H1 (cell line): ENCODE results near the gene MBNL1. TPM values are rescaled to one million over a fixed set of nuclear protein-coding genes. Genes with fewer than 3 reads are reported as not detected.

Source experiments
- CTCF ChIA-PET: fragments of 300-600 bp; sonication (Branson Sonifier 250); formaldehyde crosslinking; loops from one replicate; lab custom pipeline; 2021; ENCODE audit not compliant: partially characterized antibody; lab: Charles Lee
- POLR2A ChIA-PET: fragments of 300-600 bp; sonication (Branson Sonifier 250); formaldehyde crosslinking; loops from one replicate; lab custom pipeline; 2021; ENCODE audit warnings: inconsistent platforms; ENCODE audit not compliant: partially characterized antibody; lab: Charles Lee
- DNase-seq, 2 experiments: peaks; one replicate each; pipeline versions ENCODE4 v3.0.0 to v3.0.0-alpha.2; 2010 to 2022; ENCODE audit warnings: low spot score in 2 of 2, low read depth in 1 of 2, mixed read lengths in 1 of 2
- FAIRE-seq: peaks from 2 replicates; lab custom pipeline; 2011; peaks lifted over from hg19 to GRCh38; lab: Jason Lieb, UNC
- H2AFZ ChIP-seq: 2 replicates; pipeline ENCODE4 v1.8.1; 2012; ENCODE audit warnings: low read length, inconsistent platforms
- H2AK5ac ChIP-seq: 2 replicates; pipeline ENCODE4 v1.6.1; 2013; ENCODE audit warnings: low read depth, low read length
- H2BK120ac ChIP-seq: replicated peaks from 2 replicates; pipeline ENCODE3; 2013; ENCODE audit warnings: low read depth, low read length, inconsistent platforms
- H2BK12ac ChIP-seq: 2 replicates; pipeline ENCODE4 v1.6.1; 2013; ENCODE audit warnings: low read depth, low read length
- H2BK15ac ChIP-seq: 2 replicates; pipeline ENCODE4 v1.6.1; 2013; ENCODE audit warnings: low read length
- H2BK20ac ChIP-seq: 2 replicates; pipeline ENCODE4 v1.6.1; 2013; ENCODE audit warnings: low read length
- H2BK5ac ChIP-seq: 2 replicates; pipeline ENCODE4 v1.6.1; 2013; ENCODE audit warnings: low read depth, low read length
- H3K14ac ChIP-seq: 2 replicates; pipeline ENCODE4 v1.6.1; 2013; ENCODE audit warnings: inconsistent platforms; ENCODE audit not compliant: insufficient read length
- H3K18ac ChIP-seq: 2 replicates; pipeline ENCODE4 v1.6.1; 2013; ENCODE audit warnings: low read length; ENCODE audit errors: extremely low read depth
- H3K23ac ChIP-seq: 2 replicates; pipeline ENCODE4 v1.6.1; 2013; ENCODE audit warnings: inconsistent platforms; ENCODE audit not compliant: insufficient read length
- H3K23me2 ChIP-seq: 2 replicates; pipeline ENCODE4 v1.6.1; 2013; ENCODE audit warnings: low read depth, low read length
- H3K27ac ChIP-seq: 2 replicates; pipeline ENCODE4 v1.6.1; 2011; ENCODE audit warnings: low read depth, low read length, inconsistent platforms
- H3K27me3 ChIP-seq, 4 experiments: replicated peaks in 1 of 4; 1 replicate in 1 of 4; 2 replicates in 3 of 4; pipeline versions ENCODE4 v1.6.1 to v1.8.1; 2011 to 2013; ENCODE audit warnings: low read length in 3 of 4, mild to moderate bottlenecking in 3 of 4, inconsistent platforms in 2 of 4, mixed read lengths in 2 of 4, moderate library complexity in 1 of 4; ENCODE audit not compliant: control insufficient read depth in 3 of 4, insufficient read depth in 3 of 4; ENCODE audit errors: extremely low read depth in 1 of 4
- H3K36me3 ChIP-seq, 4 experiments: 2 replicates each; pipeline versions ENCODE4 v1.6.1 to v1.8.1; 2011 to 2013; ENCODE audit warnings: mild to moderate bottlenecking in 4 of 4, low read length in 3 of 4, moderate library complexity in 2 of 4, control low read depth in 1 of 4, inconsistent platforms in 1 of 4; ENCODE audit not compliant: insufficient read depth in 4 of 4, control insufficient read depth in 2 of 4
- H3K4ac ChIP-seq: replicated peaks from 2 replicates; pipeline ENCODE3; 2013; ENCODE audit warnings: low read length, low read depth, mixed read lengths, inconsistent platforms; ENCODE audit not compliant: insufficient read length
- H3K4me1 ChIP-seq, 4 experiments: replicated peaks in 1 of 4; 1 replicate in 1 of 4; 2 replicates in 3 of 4; pipeline versions ENCODE4 v1.6.1 to v1.8.1; 2011 to 2013; ENCODE audit warnings: low read length in 3 of 4, inconsistent platforms in 2 of 4, mixed read lengths in 1 of 4; ENCODE audit not compliant: insufficient read depth in 4 of 4, control insufficient read depth in 3 of 4
- H3K4me2 ChIP-seq, 2 experiments: 2 replicates each; pipeline versions ENCODE4 v1.6.1 to v1.8.1; 2011 to 2013; ENCODE audit warnings: low read depth in 2 of 2, low read length in 2 of 2, control low read depth in 1 of 2, inconsistent platforms in 1 of 2, mild to moderate bottlenecking in 1 of 2; ENCODE audit not compliant: insufficient read depth in 1 of 2
- H3K4me3 ChIP-seq, 4 experiments: fragments of 200-600, 300-600 bp in 1 of 4; sonication (generic), shearing (Covaris generic), sonication (Bioruptor Twin) in 1 of 4; 2 replicates each; pipeline versions ENCODE4 v1.5.1 to v1.8.1; 2011 to 2016; ENCODE audit warnings: low read length in 4 of 4, low read depth in 3 of 4, control low read depth in 2 of 4, inconsistent platforms in 2 of 4, mild to moderate bottlenecking in 2 of 4, mixed read lengths in 1 of 4, moderate library complexity in 1 of 4; ENCODE audit not compliant: insufficient read depth in 2 of 4; ENCODE audit errors: extremely low read depth in 1 of 4
- H3K56ac ChIP-seq: replicated peaks from 2 replicates; pipeline ENCODE3; 2013; ENCODE audit warnings: low read depth, mild to moderate bottlenecking, mixed read lengths, low read length, inconsistent platforms; ENCODE audit not compliant: insufficient read length
- H3K79me1 ChIP-seq: 2 replicates; pipeline ENCODE4 v1.6.1; 2013; ENCODE audit warnings: low read depth, low read length, control low read depth
- H3K79me2 ChIP-seq, 2 experiments: 2 replicates each; pipeline versions ENCODE4 v1.6.1 to v1.8.1; 2012 to 2013; ENCODE audit warnings: low read length in 2 of 2, mild to moderate bottlenecking in 2 of 2, inconsistent platforms in 1 of 2; ENCODE audit not compliant: insufficient read depth in 2 of 2, control insufficient read depth in 1 of 2
- H3K9ac ChIP-seq, 4 experiments: replicated peaks in 1 of 4; 1 replicate in 1 of 4; 2 replicates in 3 of 4; pipeline versions ENCODE4 v1.6.1 to v1.8.1; 2011 to 2013; ENCODE audit warnings: low read depth in 3 of 4, low read length in 3 of 4, control low read depth in 2 of 4, mild to moderate bottlenecking in 2 of 4, moderate library complexity in 2 of 4, inconsistent platforms in 1 of 4; ENCODE audit errors: extremely low read depth in 1 of 4
- H3K9me3 ChIP-seq, 2 experiments: 2 replicates each; pipeline versions ENCODE4 v1.6.1 to v1.8.1; 2012 to 2013; ENCODE audit warnings: mild to moderate bottlenecking in 2 of 2, moderate library complexity in 2 of 2, control low read depth in 1 of 2, inconsistent platforms in 1 of 2, low read depth in 1 of 2, low read length in 1 of 2, mixed read lengths in 1 of 2; ENCODE audit not compliant: insufficient read depth in 2 of 2
- H4K20me1 ChIP-seq, 2 experiments: replicated peaks in 1 of 2; 2 replicates each; pipeline versions ENCODE3 to v1.8.1; 2011 to 2013; ENCODE audit warnings: inconsistent platforms in 2 of 2, low read length in 2 of 2, mild to moderate bottlenecking in 1 of 2; ENCODE audit not compliant: insufficient read depth in 2 of 2, control insufficient read depth in 1 of 2
- H4K5ac ChIP-seq: 2 replicates; pipeline ENCODE4 v1.6.1; 2013; ENCODE audit warnings: low read length, low read depth, mixed read lengths, inconsistent platforms; ENCODE audit not compliant: insufficient read length
- H4K8ac ChIP-seq: 2 replicates; pipeline ENCODE4 v1.8.0; 2013; ENCODE audit warnings: mild to moderate bottlenecking, moderate library complexity, low read length, inconsistent platforms; ENCODE audit not compliant: insufficient read depth; ENCODE audit errors: extremely low read depth
- H4K91ac ChIP-seq: replicated peaks from 2 replicates; pipeline ENCODE3; 2013; ENCODE audit warnings: low read length, mixed read lengths, inconsistent platforms; ENCODE audit not compliant: insufficient read length
- ASH2L ChIP-seq: fragments of 200-600, 300-600 bp; sonication (generic); IDR thresholded peaks from one replicate; pipeline ENCODE4 v1.7.1; 2017; ENCODE audit warnings: low read length
- CEBPB ChIP-seq: IDR thresholded peaks from 2 replicates; pipeline ENCODE4 v1.6.1; 2012; ENCODE audit warnings: low read depth, low read length
- CTCF ChIP-seq, 3 experiments: IDR thresholded peaks; 1 replicate in 2 of 3; 2 replicates in 1 of 3; pipeline versions ENCODE4 v1.5.1 to v1.6.1; 2011; ENCODE audit warnings: low read length in 3 of 3, mild to moderate bottlenecking in 3 of 3, inconsistent platforms in 2 of 3, low read depth in 1 of 3, moderate library complexity in 1 of 3; ENCODE audit not compliant: insufficient read depth in 1 of 3; ENCODE audit errors: control extremely low read depth in 1 of 3
- EGR1 ChIP-seq: IDR thresholded peaks from 2 replicates; pipeline ENCODE4 v1.6.1; 2011; ENCODE audit warnings: low read depth, low read length, borderline replicate concordance
- FOSL1 ChIP-seq: IDR thresholded peaks from 2 replicates; pipeline ENCODE4 v1.6.1; 2011; ENCODE audit warnings: mild to moderate bottlenecking, low read depth, low read length, moderate library complexity; ENCODE audit not compliant: insufficient read depth
- HDAC6 ChIP-seq: IDR thresholded peaks from one replicate; pipeline ENCODE4 v1.7.1; 2012; ENCODE audit warnings: low read depth, mild to moderate bottlenecking, inconsistent platforms, low read length, moderate library complexity
- KDM5A ChIP-seq: fragments of 200-600 bp; IDR thresholded peaks from 2 replicates; pipeline ENCODE4 v1.7.1; 2012; ENCODE audit warnings: mild to moderate bottlenecking, low read length, inconsistent platforms, mixed read lengths
- PHF8 ChIP-seq: fragments of 200-600 bp; sonication (generic); conservative IDR thresholded peaks from 2 replicates; pipeline ENCODE4 v1.7.1; 2012; ENCODE audit warnings: low read depth, mild to moderate bottlenecking, inconsistent platforms, low read length, moderate library complexity
- RFX5 ChIP-seq: IDR thresholded peaks from 2 replicates; pipeline ENCODE4 v1.6.1; 2011; ENCODE audit warnings: low read depth, low read length, improper control_type of control experiment, borderline replicate concordance
- SRF ChIP-seq: IDR thresholded peaks from 2 replicates; pipeline ENCODE4 v1.6.1; 2011; ENCODE audit warnings: mild to moderate bottlenecking, low read depth, low read length, moderate library complexity
- SUZ12 ChIP-seq: fragments of 200-600 bp; sonication (generic); IDR thresholded peaks from 2 replicates; pipeline ENCODE4 v1.6.1; 2012; ENCODE audit warnings: mild to moderate bottlenecking, inconsistent platforms, low read length, moderate library complexity, mixed read lengths
- WGBS, 2 experiments: shearing (Covaris generic) in 1 of 2; methylation state at CpG; one replicate each; pipeline versions ENCODE4 v1.1.6 to v1.1.7; 2013 to 2015; ENCODE audit warnings: low lambda C conversion rate in 2 of 2, mixed read lengths in 2 of 2, inconsistent platforms in 1 of 2, low coverage in 1 of 2, missing lambda C conversion rate in 1 of 2; ENCODE audit not compliant: insufficient replicate concordance in 2 of 2, insufficient coverage in 1 of 2, insufficient read length in 1 of 2; ENCODE audit errors: extremely low coverage in 1 of 2, missing lambda C conversion rate in 1 of 2; 5-methylcytosine and 5-hydroxymethylcytosine counted together
- polyA plus RNA-seq, 7 experiments: library from polyadenylated mRNA; depleted of rRNA in 3 of 7; stranded (reverse) in 5 of 7; unstranded in 2 of 7; fragments of >200 nt in 5 of 7; fragments of 200-250 nt in 2 of 7; gene quantifications; 1 replicate in 5 of 7; 2 replicates in 1 of 7; 4 replicates in 1 of 7; pipeline versions ENCODE4 v1.2.1 to v1.2.3, GENCODE V29; 2011 to 2013; ENCODE audit warnings: missing spikeins in 2 of 7, mixed read lengths in 2 of 7
- total RNA-seq: library from RNA; stranded (reverse); fragmentation: NEBNext Ultra II Directional; extraction: Animal tissue kit (Norgen Biotek cat#: 25700); gene quantifications from 2 replicates; pipeline ENCODE4 v1.2.1, GENCODE V29; 2021

Gene MBNL1
- total and polyA plus RNA-seq, 2 of the 8 experiments (the other 6 are each of a cell fraction or from before 2014, with no cell fraction given), result 5.0 to 16.4 TPM

GRCh38 chr3:152438181-152438580 lies 169.5 kb downstream of the MBNL1 start:
- Histone ChIP-seq H3K23ac (no peak overlapping the region), H3K27ac (no peak overlapping the region), H3K9me3 (no peaks in the 10 kb centered on the region), H2BK5ac (no peak overlapping the region), H3K23me2 (no peaks in the 10 kb centered on the region), H3K4me2 (no peak overlapping the region), H3K4me1 (no peaks in the 10 kb centered on the region), H2AK5ac (no peak overlapping the region), H3K79me2 (peaks cover 0 to 5% of the 10 kb centered on the region in 2 experiments; a peak in 1 of 4 replicates), H3K27me3 (peaks cover 0 to 1% (median 0%) of the 10 kb centered on the region in 4 experiments; a peak in 1 of 7 replicates), H2BK120ac (no peak overlapping the region), H2BK15ac (no peak overlapping the region), H4K5ac (no peak overlapping the region), H2BK20ac (no peak overlapping the region), H3K79me1 (no peaks in the 10 kb centered on the region), H2BK12ac (no peak overlapping the region), H3K56ac (no peak overlapping the region), H4K20me1 (no peaks in the 10 kb centered on the region), H3K18ac (no peak overlapping the region), H3K14ac (no peak overlapping the region), H3K4me3 (no peak overlapping the region), H2AFZ (no peak overlapping the region), H4K8ac (no peak overlapping the region), H3K36me3 (peaks cover 0 to 2% (median 0%) of the 10 kb centered on the region in 4 experiments; a peak in 1 of 8 replicates), H3K4ac (no peak overlapping the region), H4K91ac (no peak overlapping the region), H3K9ac (no peak overlapping the region)
- DNase-seq (no peak), FAIRE-seq (no peak)
- TF ChIP-seq CTCF (IDR thresholded peaks at IDR 0.05; ENCODE audit: control extremely low read depth in 1 of 3, insufficient read depth in 1 of 3, low read depth in 1 of 3, low read length in 3 of 3) (no peak), SUZ12 (no peak), ASH2L (no peak), RFX5 (no peak), EGR1 (no peak), KDM5A (no peak), CEBPB (no peak), PHF8 (no peak), FOSL1 (no peak), SRF (no peak), HDAC6 (no peak)
- WGBS, 2 experiments, result 85% methylated on average over 1 of the region's 1 CpG; no CpG with 5 or more reads in 1 of the 2 experiments
- CTCF ChIA-PET, result interaction anchor here (0.7 kb wide), 1 partner anchor 366 kb away, joined by 3 read pairs; no protein-coding TSS in a partner anchor
- POLR2A ChIA-PET, result no interaction called here
